ENCODE measurements around the gene MAP4K2.

Gene MAP4K2

DNA sequence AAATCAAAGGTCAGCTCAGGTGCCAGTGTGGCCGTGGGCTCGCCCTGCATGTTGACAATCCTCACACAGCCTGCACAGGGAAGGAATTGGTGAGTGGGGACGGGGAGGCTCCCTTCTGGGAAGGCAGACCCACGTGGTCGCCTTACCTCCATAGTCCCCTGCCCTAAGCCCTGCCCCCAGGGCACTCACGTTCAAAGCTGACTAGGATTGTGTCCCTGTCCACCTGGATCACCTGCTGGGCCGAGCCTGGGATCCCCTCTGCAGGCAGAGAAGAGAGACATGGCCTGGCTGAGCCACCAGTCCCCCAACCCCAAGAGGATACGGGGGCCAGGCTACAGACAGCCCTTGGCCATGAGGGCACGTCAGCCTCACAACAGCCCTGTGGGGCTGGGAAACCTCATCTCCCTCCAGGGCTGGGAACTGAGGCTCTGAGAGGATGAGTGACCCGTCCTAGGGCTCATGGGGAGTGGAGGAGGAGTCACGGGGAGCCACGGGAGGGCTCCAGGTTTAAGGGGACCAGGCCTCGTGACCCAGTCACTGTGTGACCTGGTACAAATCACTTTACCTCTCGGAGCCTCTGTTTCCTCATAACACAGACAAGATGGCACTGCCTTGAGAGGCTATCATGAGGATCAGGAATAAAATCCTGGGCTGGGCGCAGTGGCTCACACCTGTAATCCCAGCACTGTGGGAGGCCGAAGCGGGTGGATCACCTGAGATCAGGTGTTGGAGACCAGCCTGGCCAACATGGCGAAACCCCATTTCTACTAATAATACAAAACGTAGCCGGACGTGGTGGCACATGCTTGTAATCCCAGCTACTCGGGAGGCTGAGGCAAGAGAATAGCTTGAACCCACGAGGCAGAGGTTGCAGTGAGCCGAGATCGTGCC, 12.6 kb downstream of the MAP4K2 start:
- DNase-seq, result no peak

DNA sequence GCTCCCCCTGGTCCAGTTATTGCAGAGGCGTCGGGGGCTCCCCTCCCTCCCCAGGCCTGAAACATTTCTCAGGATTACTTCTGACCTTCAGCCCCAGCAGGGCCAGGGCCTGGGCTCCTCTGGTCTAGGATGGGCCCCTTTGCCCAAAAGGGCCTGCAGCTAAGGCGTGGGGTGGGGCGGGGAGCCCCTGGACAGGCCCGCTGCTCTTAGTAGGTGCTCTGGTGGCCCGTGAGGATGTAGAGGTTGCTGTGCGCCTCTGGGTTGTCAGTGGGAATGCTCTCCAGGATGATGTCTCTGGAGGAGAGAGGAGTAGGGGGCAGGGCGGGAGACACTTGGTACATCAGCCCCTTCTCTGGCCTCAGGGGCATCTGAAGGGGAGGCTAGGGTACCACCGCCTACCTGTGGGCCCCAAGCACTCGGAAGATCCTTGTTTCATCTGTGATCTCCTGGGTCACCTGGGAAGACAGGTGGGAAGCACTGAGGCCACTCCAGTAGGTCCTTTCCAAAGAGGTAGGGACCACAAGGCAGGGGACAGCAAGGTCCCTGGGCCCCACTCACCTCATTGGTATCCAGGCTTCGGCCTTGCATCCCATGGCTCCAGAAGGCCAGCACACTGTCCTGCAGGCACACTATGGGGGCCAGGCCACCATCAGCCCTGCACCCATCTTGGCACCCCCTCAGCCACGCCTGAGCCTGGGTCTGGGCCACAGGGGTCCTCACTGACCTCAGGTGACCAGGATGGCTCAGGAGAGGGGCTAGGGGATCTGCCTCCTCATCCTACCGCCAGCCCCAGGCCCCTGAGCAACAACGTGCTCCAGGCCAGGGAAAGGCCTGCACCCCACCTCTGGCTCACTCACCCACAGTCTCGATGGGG, 13.4 kb downstream of the MAP4K2 start:
- no peak for DNase-seq

DNA sequence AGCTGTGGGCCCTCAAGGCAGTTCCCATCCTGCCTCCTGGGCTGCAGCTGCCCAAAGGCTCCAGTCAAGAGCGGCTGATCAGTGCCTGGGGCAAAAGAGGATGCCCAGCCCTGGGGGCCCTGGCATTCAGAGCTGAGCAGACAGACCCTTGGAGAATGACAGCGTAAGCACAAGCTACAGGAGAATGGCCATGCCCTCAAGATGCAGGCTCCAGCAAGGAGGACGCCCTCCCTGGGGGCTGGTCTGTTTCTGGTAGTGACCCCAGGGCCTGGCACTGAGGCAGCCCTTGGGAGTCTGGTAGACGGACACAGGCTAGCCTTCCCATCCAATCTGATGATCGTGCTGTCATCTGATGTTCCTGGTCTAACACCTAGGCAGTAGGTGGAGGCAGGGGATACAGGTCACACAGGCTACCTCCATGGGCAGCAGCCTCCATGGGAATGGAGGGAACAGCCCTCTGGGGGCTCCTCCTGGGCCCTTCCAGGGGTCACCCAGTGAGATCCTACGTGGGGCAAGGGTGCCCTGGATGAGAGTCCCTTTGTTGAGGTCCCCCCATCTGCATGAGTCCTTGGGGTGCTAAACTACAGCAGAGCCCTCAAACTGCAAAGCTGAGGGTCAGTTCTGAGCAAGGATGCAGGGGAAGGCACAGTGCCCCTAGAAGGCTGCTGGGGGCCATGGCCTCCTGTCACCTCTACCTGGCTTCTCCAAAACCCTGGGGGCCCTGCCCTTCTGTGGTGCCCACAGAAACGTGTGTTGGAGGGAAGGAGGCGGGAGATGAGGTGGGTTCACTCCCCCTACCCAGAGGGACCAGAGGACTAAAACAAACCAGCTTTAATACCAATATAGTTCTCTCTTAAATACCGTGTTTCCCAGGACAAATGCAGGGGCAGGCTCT, 14.4 kb downstream of the MAP4K2 start:
- no peak for DNase-seq

DNA sequence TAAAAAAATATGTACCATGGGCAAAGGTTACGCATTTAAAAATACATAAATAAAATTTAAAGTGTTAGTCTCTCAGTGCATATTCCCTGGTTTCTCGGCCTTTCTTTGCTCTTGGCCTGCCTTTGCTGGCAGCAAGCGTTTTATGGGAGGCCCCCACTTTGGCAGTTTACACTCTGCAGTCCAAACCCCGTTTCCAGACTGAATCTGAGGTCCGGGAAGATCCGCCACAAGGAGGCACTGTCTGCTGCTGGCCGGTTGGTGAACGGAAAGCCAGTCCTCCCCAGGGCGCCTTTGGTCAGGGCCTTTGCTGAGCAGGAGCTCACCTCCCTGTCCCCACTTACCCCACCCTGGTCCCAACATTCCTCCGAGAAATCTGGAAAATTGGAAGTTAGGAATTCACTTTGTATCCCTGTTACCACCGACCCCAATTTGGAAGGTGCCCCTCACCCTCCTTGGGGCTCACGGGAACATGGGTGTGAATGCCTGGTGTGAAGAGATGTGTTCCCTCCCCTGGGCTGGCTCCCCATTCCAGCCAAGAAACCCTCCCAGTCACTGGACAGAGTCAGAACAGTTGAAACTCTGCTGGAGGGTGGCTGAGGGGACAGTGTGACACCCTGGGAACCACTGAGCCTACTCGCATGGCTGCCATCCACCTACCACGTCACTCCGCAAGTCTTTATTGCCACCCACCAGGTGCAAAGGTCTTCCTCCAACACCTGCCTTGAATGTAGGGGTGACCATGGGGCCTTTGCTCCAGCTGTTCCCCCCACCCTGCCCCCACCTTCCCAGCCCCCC, 15.3 kb downstream of the MAP4K2 start:
- peak; percentile 40 to 54 for DNase-seq

GRCh38 chr11:64786308-64786707, 16.7 kb downstream of the MAP4K2 start:
- no peak for DNase-seq

DNA sequence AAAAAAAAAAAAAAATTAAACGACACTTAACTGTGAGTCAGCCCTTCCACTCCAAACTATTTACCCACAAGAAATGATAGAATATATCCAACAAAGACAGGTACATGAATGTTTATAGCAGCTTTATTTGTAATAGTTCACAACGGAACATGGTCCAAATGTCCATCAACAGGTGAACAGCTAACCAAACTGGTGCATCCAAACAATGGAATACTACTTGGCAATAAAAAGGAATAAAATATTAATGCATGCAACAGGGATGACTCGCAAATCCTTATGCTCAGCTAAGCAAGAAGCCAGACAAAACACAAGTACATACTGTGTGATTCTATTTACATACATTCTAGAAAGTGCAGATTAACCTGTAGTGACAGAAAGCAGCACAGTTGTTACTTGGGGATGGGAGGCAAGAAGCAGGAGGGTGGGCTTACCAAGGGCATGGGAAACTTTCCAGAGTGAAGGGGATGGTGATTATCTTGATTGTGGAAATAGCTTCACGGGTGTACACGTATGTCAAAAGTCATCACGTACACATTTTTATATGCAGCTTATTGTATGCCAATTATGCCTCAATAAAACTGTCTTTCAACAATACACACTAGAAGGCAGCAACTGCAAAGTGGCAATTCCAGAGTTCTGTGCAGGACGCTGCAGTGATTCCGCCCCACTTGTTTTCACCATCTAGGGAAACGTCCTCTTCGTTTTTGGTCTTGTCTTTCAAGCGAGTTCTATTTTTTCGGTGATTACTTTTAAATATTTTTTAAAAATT, 18.0 kb downstream of the MAP4K2 start:
- DNase-seq, result no peak

DNA sequence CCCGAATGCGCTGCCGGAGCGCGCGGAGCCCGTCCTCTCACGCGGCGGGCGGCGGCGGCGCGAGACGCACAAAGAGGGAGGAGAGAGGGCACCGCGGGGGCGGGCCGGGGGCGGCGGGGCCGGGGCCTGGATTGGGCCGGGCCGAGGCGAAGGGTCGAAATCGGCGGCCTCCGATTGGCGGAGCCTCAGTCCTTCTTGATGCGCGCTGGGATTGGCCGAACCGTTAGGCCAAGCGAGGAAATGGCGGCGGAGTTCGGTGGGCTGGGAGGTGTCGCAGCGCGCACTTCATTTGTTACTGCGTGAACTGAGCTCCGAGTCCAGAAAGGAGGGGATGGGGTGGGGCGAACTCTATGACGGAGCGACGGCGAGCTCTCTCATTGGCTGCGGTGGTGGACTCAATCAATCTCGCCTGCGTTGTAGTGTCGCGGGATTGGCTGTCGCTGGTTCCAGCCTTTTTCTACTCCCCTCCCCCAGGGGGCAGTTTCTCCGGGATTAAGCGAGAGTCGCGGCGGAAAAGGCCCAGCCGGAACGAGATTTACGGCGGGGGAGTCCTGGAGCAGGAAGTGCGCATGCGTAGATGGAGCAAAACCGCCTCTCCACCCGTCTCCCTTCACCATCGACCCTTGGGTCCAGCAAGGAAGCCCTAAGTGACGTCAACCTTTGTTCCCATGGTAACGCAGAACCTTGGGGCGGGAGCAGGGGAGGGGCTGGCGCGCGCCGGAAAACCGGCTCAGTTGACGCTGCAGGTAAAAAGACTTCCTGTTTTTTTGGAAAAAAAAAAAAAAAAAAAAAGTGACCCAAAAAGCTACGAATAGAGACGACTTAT, 24.3 kb downstream of the MAP4K2 start, which contains the start of gene SF1:
SF1 (minus strand) TSS at position 70 of the 826 bp plus-strand sequence. CDS start 150 bp downstream, outside the sequence.
- DNase-seq, result peak; percentile 96 to 99

- DNase-seq, result no peak
Observed at GRCh38 chr11:64778223-64778472, 24.9 kb downstream of the MAP4K2 start.

DNA sequence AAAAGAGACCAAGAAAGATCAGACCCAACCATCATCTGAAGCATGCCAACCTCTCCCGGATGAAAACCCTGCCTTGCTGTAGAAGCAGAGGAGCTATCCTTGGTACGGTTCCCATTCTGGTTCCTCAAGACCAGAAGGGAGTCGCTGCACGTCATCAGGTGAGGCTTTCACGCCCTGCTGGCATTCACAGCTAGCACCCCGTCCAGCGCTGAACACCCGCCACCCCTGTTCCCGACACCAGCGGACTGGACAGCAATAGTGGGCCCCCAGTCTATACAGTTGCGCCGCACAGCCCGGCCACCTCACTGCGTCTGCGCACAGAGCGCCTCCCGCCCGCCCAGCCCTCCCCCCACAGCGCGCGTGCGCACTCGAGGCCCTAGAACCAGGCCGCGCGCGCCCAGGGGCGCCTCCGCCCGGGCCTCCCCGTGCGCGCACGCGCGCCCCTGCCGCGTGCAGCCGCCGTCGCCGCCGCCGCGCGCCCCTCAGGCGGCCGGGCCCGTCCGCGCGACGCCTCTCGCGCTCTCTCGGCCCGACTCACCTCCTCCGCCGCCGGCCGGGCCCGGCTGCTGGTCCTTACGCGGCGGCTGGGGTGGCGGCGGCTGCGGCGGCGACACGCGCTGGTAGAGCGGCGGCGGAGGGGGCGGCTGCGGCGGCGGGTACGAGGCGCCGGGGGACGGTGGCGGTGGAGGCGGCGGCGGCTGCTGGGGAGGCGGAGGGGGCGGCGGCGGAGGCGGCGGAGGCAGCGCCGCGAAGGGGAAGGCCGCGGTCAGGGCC, 25.4 kb downstream of the MAP4K2 start:
- DNase-seq, result peak; percentile 73 to 85

- DNase-seq, result no peak
Observed at GRCh38 chr11:64776875-64777274, 26.1 kb downstream of the MAP4K2 start.

- no peak for DNase-seq
Observed at GRCh38 chr11:64776425-64776824, 26.6 kb downstream of the MAP4K2 start.

GRCh38 chr11:64774144-64774543, 28.9 kb downstream of the MAP4K2 start:
- DNase-seq, result no peak

- DNase-seq, result no peak
Observed at GRCh38 chr11:64772303-64773018, 30.6 kb downstream of the MAP4K2 start.

DNA sequence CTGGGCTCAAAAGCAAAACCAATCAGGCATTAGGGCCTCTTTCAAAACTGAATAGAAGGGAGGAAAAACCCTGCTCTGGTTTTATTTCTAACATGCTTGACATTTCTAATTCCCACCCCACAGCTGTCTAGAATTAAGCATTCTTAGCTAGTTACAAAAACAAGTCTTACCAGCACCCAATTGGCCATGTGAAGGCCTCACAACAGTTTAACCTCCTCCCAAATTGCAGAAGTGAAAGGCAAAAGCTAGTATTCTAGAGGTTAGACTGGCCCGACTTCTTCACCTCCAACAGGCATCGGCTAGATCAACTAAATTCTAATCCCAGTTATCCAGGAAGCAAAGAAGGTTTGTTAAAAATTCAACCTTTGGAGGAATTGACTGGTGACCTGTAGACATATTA, 31.2 kb downstream of the MAP4K2 start:
- DNase-seq, result no peak

DNA sequence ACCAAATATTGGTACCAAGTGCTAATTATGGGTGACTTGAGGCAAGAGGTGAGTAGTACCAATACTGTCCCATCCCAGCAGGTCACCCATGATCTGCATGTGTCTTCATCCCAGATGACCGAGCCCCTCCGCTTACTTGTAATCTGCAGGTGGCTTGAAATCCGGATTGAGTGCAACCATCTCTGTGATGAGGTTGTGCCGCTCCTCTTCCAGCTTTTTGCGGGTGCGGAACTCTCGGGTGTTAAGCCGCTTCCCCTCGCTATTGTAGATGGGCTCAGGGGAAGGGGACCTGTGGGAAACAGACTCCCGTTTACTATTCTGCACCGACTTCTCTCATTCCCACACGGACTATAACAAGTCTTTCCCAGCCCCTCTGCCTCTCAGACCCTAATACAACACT, 32.9 kb downstream of the MAP4K2 start:
- DNase-seq, result no peak

DNA sequence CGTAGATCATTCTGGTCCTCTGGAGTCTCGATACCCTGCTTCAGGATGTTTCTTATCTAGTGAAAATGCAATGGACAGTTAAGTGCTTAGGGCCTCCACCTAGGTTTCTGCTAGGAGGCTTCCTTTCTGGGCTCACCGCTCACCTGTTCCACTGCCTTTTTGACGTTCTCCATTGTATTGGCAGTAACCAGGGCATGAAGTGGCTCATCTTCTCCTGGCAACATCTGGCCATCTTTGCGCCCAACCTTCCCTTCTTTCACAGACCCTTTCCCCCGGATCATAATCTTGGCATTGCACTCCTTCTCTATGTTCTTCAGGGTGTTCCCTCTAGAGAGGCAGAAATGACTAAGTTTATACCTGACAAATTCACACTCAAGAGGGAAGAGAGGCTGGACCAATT, 33.7 kb downstream of the MAP4K2 start:
- no peak for DNase-seq

- no peak for DNase-seq
Observed at GRCh38 chr11:64768300-64768694, 34.7 kb downstream of the MAP4K2 start.

DNA sequence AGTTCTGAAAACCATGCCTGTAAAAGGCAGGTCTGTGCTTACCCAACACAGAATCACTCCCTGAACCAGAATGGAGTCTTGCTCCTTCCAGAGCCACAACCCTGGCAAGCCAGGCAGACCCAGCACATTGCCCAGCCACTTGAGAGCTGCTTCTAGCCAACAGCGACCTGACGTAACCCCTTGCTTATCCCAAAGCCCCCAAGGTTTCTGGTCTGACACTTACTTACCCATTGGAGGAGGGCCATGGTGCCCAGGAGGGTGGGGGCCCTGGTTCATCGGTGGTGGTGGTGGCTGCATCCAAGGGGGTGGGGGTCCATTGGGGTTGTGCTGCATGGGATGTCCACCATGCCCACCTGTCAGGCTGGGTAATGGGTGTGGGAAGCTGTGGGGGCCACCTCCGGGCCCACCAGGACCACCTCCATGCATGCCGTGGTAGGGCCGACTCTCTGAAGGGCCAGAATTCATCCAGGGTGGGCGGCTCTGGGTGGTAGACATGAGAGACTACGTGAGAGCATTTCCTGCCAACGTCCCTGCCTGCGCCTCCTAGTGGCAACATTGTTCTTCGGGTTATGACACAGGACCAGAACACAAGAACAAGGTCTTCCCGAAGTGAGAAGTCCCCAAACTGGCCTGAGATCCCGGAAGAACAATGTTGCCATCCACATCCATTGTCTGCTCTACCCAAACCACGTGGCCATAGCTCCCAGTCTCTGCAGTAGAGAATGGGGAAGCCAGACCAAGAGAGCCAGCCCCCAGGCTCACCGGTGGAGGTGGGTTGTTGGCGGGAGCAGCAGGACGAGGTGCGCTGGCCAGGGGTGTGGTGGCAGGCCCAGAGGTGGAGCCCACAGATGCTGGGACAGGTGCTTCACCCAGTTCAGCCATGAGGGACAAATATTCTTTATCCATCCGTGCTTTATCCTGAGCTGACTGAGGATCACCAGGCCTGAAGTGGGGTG, 35.4 kb downstream of the MAP4K2 start:
- peak; percentile 60 to 72 for DNase-seq
